ENCODE measurements around the gene EYA4. TPM values are rescaled to one million over a fixed set of nuclear protein-coding genes. Genes with fewer than 3 reads are reported as not detected.

EYA4 gene
- total and polyA plus RNA-seq, 2 donors (not counting 1 experiment from before 2014, with no cell fraction given), result 4.6 to 38.0 TPM

- Histone ChIP-seq H3K4me1 (ENCODE audit: control insufficient read depth, extremely low read depth, insufficient read depth, low read length) (no peaks in the 10 kb centered on the region), H3K27ac (ENCODE audit: insufficient read depth, low read length) (no peak overlapping the region), H4K20me1 (ENCODE audit: control insufficient read depth, extremely low read depth, insufficient read depth, low read length) (no peaks in the 10 kb centered on the region), H3K9me3 (ENCODE audit: control insufficient read depth, insufficient read depth, low read depth, low read length) (no peaks in the 10 kb centered on the region), H3K79me2 (ENCODE audit: control insufficient read depth, insufficient read depth, low read length) (no peaks in the 10 kb centered on the region), H3K9ac (ENCODE audit: insufficient read depth, low read length) (no peak overlapping the region), H3K4me2 (ENCODE audit: extremely low read depth, insufficient read depth, low read length) (no peak overlapping the region), H3K4me3 (replicated peaks in 1 of 4; ENCODE audit: control extremely low read depth in 1 of 4, insufficient read depth in 1 of 4, low read depth in 3 of 4, low read length in 4 of 4) (no peak overlapping the region), H2AFZ (ENCODE audit: low read length) (no peak overlapping the region), H3K36me3 (ENCODE audit: control insufficient read depth, insufficient read depth, low read length) (no peaks in the 10 kb centered on the region), H3K27me3 (ENCODE audit: control insufficient read depth, insufficient read depth, low read length) (no peaks in the 10 kb centered on the region)
- TF ChIP-seq CTCF (conservative IDR thresholded peaks at IDR 0.05 in 1 of 2, IDR thresholded peaks at IDR 0.05 in 1 of 2; ENCODE audit: low read depth in 1 of 2, low read length in 2 of 2) (no peak), EZH2 (IDR thresholded peaks at IDR 0.05; ENCODE audit: low read length, missing control alignments) (no peak)
- no peak for DNase-seq (ENCODE audit: low read depth in 2 of 2)
Observed at GRCh38 chr6:133474516-133474915, 233.4 kb downstream of the EYA4 start.

- H3K79me2 ChIP-seq (ENCODE audit: control insufficient read depth, insufficient read depth, low read length), result no peaks in the 10 kb centered on the region
- no peak overlapping the region for H2AFZ ChIP-seq (ENCODE audit: low read length)
- H3K9ac ChIP-seq (ENCODE audit: insufficient read depth, low read length), result no peak overlapping the region
- H3K4me1 ChIP-seq (ENCODE audit: control insufficient read depth, extremely low read depth, insufficient read depth, low read length), result no peaks in the 10 kb centered on the region
- H3K4me2 ChIP-seq (ENCODE audit: extremely low read depth, insufficient read depth, low read length), result no peak overlapping the region
- H3K9me3 ChIP-seq (ENCODE audit: control insufficient read depth, insufficient read depth, low read depth, low read length), result no peaks in the 10 kb centered on the region
- no peak overlapping the region for H3K4me3 ChIP-seq (replicated peaks in 1 of 4; ENCODE audit: control extremely low read depth in 1 of 4, insufficient read depth in 1 of 4, low read depth in 3 of 4, low read length in 4 of 4)
- no peaks in the 10 kb centered on the region for H3K36me3 ChIP-seq (ENCODE audit: control insufficient read depth, insufficient read depth, low read length)
- no peaks in the 10 kb centered on the region for H4K20me1 ChIP-seq (ENCODE audit: control insufficient read depth, extremely low read depth, insufficient read depth, low read length)
- no peak for DNase-seq (ENCODE audit: low read depth in 2 of 2)
- TF ChIP-seq EZH2 (IDR thresholded peaks at IDR 0.05; ENCODE audit: low read length, missing control alignments) (no peak), CTCF (conservative IDR thresholded peaks at IDR 0.05 in 1 of 2, IDR thresholded peaks at IDR 0.05 in 1 of 2; ENCODE audit: low read depth in 1 of 2, low read length in 2 of 2) (no peak)
- no peak overlapping the region for H3K27ac ChIP-seq (ENCODE audit: insufficient read depth, low read length)
- H3K27me3 ChIP-seq (ENCODE audit: control insufficient read depth, insufficient read depth, low read length), result no peaks in the 10 kb centered on the region
Observed at GRCh38 chr6:133478673-133479072, 237.5 kb downstream of the EYA4 start.

- Histone ChIP-seq H3K4me2 (ENCODE audit: extremely low read depth, insufficient read depth, low read length) (no peak overlapping the region), H3K27ac (ENCODE audit: insufficient read depth, low read length) (no peak overlapping the region), H4K20me1 (ENCODE audit: control insufficient read depth, extremely low read depth, insufficient read depth, low read length) (no peaks in the 10 kb centered on the region), H3K79me2 (ENCODE audit: control insufficient read depth, insufficient read depth, low read length) (no peaks in the 10 kb centered on the region), H3K9me3 (ENCODE audit: control insufficient read depth, insufficient read depth, low read depth, low read length) (no peaks in the 10 kb centered on the region), H3K4me1 (ENCODE audit: control insufficient read depth, extremely low read depth, insufficient read depth, low read length) (no peaks in the 10 kb centered on the region), H3K27me3 (ENCODE audit: control insufficient read depth, insufficient read depth, low read length) (no peaks in the 10 kb centered on the region), H3K9ac (ENCODE audit: insufficient read depth, low read length) (no peak overlapping the region), H3K4me3 (replicated peaks in 1 of 4; ENCODE audit: control extremely low read depth in 1 of 4, insufficient read depth in 1 of 4, low read depth in 3 of 4, low read length in 4 of 4) (no peak overlapping the region), H3K36me3 (ENCODE audit: control insufficient read depth, insufficient read depth, low read length) (no peaks in the 10 kb centered on the region), H2AFZ (ENCODE audit: low read length) (no peak overlapping the region)
- DNase-seq (ENCODE audit: low read depth in 2 of 2), result no peak
- TF ChIP-seq CTCF (conservative IDR thresholded peaks at IDR 0.05 in 1 of 2, IDR thresholded peaks at IDR 0.05 in 1 of 2; ENCODE audit: low read depth in 1 of 2, low read length in 2 of 2), result no peak
Observed at GRCh38 chr6:133487174-133487573, 246.0 kb downstream of the EYA4 start.
